ENCODE data around the gene FAM174C. TPM values are rescaled to one million over a fixed set of nuclear protein-coding genes. Genes with fewer than 3 reads are reported as not detected.

FAM174C gene
- total RNA-seq, 1 experiment from 2014 or later = 77.1 TPM

DNA sequence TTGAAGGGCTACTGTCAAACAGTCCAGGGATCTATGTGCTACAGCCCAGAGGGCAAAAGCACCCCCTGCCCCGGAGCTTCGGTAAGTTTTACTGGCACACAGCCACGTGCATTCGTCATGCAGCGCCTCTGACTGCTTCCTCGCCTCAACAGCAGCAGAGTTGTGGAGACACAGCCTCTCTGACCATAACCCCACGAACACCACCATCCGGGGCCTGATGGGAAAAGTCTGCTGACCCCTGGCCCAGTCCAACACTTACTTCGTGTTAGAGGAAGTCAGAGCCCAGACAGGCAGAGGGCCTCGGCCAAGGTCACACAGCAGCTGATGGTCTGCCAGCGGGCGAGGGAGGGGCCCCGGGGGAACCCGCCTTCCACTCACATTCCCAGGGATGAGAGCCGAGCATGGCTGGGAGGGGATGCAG lies 42.7 kb upstream of the FAM174C start:
- ATAC-seq = no peak
- no peak for DNase-seq (ENCODE audit: low read depth, low spot score)
- H3K9me3 ChIP-seq (ENCODE audit: control insufficient read depth in 1 of 2, insufficient read depth in 1 of 2, low read depth in 1 of 2, low read length in 2 of 2) = no peaks in the 10 kb centered on the region
- H3K4me3 ChIP-seq (replicated peaks in 1 of 2; ENCODE audit: low read depth in 1 of 2, low read length in 2 of 2) = no peak overlapping the region
- no peak overlapping the region for H3K9ac ChIP-seq (ENCODE audit: low read length)
- H3K79me2 ChIP-seq (ENCODE audit: insufficient read depth, low read length) = peaks cover 22% of the 10 kb centered on the region; the same call in 1 of the 2 replicates
- H4K20me1 ChIP-seq (ENCODE audit: insufficient read depth) = no peaks in the 10 kb centered on the region
- H3K4me2 ChIP-seq (ENCODE audit: low read length) = no peak overlapping the region
- H3K4me1 ChIP-seq (ENCODE audit: control insufficient read depth in 1 of 2, insufficient read depth in 2 of 2, low read length in 2 of 2) = peaks cover 16 to 36% of the 10 kb centered on the region in 2 experiments
- no peaks in the 10 kb centered on the region for H3K9me2 ChIP-seq (ENCODE audit: insufficient read depth)
- intact Hi-C loops (cut with micrococcal nuclease) = no loop called here
- no peak overlapping the region for H2AFZ ChIP-seq (ENCODE audit: low read depth, low read length, poor library complexity, severe bottlenecking)
- RAD21 ChIA-PET (ENCODE audit: low non-redundant PET in 1 of 2, low total read pairs in 2 of 2, uncharacterized antibody in 2 of 2, unreplicated experiment in 2 of 2) = no interaction called here
- H3K27me3 ChIP-seq (ENCODE audit: insufficient read depth, low read length) = no peaks in the 10 kb centered on the region
- BruUV-seq (replicated peaks) = TSS peak; percentile 14
- peak overlapping the region; percentile 27; the same call in 1 of the 2 replicates for H3K27ac ChIP-seq (ENCODE audit: low read depth, low read length)
- TF ChIP-seq POLR2A (IDR thresholded peaks at IDR 0.05; ENCODE audit: borderline replicate concordance, extremely low read depth, insufficient read depth, insufficient read length) (no peak), EZH2phosphoT487 (IDR thresholded peaks at IDR 0.05; ENCODE audit: borderline replicate concordance) (no peak), FOSL1 (IDR thresholded peaks at IDR 0.05; ENCODE audit: low read depth) (no peak), ZFX (IDR thresholded peaks at IDR 0.05) (no peak), EGR1 (IDR thresholded peaks at IDR 0.05; ENCODE audit: low read depth) (no peak), RAD21 (IDR thresholded peaks at IDR 0.05; ENCODE audit: low read depth) (no peak), SIN3A (IDR thresholded peaks at IDR 0.05; ENCODE audit: low read depth) (no peak)
- TF ChIP-seq, protein P1, sequence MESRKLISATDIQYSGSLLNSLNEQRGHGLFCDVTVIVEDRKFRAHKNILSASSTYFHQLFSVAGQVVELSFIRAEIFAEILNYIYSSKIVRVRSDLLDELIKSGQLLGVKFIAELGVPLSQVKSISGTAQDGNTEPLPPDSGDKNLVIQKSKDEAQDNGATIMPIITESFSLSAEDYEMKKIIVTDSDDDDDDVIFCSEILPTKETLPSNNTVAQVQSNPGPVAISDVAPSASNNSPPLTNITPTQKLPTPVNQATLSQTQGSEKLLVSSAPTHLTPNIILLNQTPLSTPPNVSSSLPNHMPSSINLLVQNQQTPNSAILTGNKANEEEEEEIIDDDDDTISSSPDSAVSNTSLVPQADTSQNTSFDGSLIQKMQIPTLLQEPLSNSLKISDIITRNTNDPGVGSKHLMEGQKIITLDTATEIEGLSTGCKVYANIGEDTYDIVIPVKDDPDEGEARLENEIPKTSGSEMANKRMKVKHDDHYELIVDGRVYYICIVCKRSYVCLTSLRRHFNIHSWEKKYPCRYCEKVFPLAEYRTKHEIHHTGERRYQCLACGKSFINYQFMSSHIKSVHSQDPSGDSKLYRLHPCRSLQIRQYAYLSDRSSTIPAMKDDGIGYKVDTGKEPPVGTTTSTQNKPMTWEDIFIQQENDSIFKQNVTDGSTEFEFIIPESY (IDR thresholded peaks at IDR 0.05; ENCODE audit: extremely low read depth, insufficient replicate concordance, low read length) = no peak
- TF ChIP-seq, protein P2, sequence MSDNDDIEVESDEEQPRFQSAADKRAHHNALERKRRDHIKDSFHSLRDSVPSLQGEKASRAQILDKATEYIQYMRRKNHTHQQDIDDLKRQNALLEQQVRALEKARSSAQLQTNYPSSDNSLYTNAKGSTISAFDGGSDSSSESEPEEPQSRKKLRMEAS (IDR thresholded peaks at IDR 0.05) = no peak
- POLR2A ChIA-PET = no interaction called here
- CTCF ChIA-PET = no interaction called here
- H3K36me3 ChIP-seq (ENCODE audit: control insufficient read depth in 1 of 2, insufficient read depth in 2 of 2, low read length in 2 of 2) = peaks cover 3 to 16% of the 10 kb centered on the region in 2 experiments; a peak in 3 of 4 replicates
